GM21390 (cell line): Measurements from ENCODE around the gene EDEM1.
"Not testable (repeated sequence)": the region's sequence is repeated elsewhere in the genome, so short reads cannot be mapped to it uniquely, and the experiment has no call there.

ENCODE experiments used
- ATAC-seq: cut with Tn5 transposase; IDR thresholded peaks from one replicate; pipeline ENCODE4 v1.9.1; 2021; ENCODE audit not compliant: unreplicated experiment

Gene EDEM1

DNA sequence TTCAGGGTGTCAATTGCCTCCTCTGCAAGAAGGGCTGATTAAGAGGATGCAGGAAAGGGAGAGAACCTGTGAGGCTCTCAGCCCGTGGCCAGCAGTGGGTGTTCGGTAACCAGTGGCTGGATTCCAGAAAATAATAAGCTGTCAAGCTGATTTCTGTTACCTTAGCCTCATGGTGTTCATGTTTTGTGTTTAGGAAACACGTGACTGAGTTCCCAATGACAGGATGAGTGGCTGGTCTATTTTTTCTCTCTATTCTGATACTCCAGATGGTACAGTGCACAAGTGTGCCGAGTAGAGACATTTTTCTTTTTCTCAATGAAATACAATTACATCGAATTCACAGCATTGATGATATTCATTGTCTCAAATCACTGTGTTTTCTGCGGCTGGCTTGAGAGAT is 43.6 kb downstream of the EDEM1 start:
- ATAC-seq = no peak

DNA sequence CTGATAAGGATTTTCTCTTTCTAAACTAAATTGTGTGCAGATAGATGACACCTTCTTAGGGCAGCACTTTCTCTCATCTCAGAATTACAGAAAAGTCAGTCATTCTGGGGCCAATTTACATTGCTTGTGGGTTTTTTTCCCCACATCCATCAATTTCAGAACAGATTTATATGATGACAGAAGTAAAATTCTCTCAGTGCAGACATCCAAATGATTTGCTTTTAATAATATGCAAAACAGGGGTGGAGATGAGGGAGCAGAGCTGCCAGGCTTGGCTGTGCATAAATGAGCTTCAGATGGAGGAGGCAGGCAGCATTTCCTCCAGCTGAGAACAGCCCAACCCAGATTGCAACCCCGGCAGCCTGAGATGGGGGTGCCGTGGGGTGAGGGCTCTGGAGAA is 44.0 kb downstream of the EDEM1 start:
- ATAC-seq = no peak

DNA sequence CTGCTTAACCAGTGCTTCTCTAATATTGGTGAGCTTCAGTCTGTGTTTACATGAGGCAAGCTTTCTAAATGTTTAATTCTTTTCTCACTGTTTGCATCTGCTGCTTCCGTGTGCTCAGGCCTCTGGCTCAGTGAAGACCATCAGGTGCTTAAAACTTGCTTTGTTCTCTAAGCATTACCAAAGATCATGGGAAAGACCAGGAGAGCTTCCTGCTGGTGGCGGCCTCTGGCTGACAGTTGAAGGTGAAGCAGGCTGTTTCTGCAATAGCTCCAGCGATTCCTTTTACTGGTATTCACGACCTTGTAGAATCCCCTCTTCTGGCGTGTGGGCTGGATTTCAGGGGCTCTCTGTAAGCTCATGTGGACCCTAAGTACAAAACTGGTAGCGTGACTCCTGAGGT is 45.1 kb downstream of the EDEM1 start:
- no peak for ATAC-seq

DNA sequence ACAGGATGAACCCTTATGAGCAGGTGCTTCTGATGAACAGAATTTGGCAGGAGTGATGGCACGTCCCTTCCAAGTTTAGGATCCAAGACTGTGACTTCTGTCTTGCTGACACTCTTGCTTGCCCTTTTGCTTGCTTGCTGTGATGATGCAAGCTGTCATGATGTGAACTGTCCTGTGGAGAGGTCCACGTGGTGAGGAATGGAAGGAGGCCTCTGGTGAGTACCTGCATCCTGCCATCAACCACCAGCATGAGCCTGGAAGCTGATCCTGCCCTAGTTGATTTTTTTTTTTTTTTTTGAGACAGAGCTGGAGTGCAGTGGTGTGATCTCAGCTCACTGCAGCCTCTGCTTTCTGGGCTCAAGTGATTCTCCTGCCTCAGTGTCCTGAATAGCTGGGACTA is 45.5 kb downstream of the EDEM1 start:
- ATAC-seq = no peak

DNA sequence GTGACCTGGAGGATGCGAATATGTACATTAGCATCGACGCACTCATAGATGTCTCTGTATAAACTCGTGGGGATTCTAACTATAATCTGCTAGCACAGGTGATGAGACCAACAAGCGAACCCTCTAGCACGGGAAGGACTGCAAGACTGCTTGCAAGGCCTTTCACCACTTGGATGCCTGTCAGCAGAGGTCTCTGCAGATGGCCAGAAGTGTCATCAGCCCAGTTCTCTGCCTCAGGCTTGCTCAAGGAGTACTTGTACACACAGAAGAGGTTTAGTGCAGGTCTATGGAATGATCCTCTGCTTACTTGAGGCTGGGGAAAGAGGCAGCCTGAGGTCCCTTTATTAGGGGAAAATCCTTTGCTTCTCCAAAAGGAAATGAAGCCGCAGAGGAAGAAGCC is 48.1 kb downstream of the EDEM1 start:
- no peak for ATAC-seq

DNA sequence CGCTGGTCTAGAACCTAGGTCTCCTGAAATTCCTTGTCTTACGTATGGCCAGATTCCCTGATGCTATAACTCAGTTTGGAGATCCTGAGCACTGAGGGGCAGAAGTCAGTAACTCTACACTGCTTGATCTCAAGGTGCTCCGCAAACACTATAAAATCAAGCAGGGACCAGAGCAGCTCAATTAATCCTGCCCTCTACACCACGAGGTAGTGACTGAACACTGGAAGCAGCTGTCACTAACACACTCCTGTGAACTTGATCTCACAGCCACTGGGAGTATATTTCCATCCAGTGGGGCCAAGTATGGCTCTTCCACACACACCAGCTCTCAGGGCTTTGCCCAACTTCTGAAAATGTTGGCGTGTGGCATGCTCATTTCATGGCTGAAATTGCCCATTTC is 51.0 kb downstream of the EDEM1 start:
- no peak for ATAC-seq

DNA sequence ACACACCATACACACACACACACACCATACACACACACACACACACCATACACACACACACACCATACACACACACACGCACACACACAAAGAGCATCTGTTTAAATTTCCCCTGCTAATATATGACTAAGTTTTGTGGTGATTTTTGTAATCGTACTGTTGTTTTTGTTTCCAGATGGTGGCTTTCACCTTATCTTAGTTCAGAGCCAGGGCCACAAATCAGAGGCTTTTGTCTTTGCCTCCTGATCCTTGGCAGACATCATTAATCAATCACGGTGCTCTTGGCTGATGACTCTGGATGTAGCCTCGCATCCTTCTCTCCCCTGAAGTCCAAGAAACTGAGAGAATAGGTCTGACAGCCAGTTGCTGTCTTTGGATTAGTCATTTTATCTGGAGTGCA is 52.1 kb downstream of the EDEM1 start:
- no peak for ATAC-seq

DNA sequence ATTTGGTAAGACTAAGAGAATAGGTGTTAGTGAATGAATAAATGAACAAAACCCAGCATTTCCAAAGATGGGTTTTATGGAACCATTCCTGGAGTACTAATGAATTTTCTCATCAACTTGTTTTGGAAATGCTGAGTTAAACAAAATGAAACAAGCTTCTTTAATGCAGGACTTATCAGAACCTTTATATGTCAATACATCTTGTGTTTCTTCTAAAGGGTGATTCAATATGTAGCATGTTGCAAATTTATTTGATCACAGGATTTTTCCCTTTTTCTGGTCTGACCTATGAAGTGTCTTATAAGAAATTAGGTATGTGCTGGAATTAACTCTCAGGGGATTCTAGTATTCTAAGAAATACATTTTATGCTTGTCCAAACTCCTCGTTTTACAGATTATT is 53.2 kb downstream of the EDEM1 start:
- no peak for ATAC-seq

DNA sequence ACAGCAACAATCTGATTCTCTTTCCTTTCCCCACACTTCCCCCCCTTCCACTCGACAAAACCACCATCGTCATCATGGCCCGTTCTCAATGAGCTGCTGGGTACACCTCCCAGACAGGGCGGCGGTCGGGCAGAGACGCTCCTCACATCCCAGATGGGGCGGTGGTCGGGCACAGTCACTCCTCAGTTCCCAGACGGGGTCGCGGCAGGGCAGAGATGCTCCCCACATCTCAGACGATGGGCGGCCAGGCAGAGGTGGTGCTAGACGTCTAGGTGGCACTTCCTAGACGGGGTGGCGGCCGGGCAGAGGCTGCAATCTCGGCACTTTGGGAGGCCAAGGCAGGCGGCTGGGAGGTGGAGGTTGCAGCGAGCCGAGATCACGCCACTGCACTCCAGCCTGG is 55.3 kb downstream of the EDEM1 start:
- not testable (repeated sequence) for ATAC-seq

DNA sequence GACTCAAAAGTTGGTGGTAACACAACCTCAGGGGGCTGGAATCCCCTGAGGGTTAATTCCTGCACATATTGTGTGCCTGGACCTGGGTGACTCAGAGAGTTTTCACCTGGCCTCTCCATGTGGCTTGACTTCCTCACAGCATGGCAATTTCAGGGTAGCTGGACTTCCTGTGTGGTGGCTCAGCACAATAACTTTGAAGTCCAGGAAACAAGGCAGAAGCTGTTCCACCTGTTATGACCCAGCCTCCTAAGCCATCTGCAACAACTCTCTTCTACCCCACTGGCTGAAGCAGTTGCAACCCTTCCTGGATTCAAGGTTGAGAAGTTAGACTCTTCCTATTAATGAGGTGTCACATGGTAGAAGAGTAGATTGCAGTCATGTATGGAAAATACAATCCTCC is 58.4 kb downstream of the EDEM1 start:
- no peak for ATAC-seq

DNA sequence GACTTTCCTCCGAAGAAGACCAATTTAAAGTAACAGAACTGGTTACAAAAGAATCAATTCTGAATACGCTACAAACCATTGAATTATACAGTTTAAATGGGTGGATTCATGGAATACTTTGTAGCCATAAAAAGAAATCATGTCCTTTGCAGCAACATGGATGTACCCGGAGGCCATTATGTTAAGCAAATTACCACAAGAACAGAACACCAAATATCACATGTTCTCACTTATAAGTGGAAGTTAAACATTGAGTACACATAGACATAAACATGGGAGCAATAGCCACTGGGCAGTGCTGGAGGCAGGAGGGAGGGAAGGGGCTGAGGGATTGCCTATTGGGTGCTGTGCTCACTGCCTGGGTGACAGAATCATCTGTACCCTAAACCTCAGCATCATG is 61.3 kb downstream of the EDEM1 start:
- ATAC-seq = no peak

DNA sequence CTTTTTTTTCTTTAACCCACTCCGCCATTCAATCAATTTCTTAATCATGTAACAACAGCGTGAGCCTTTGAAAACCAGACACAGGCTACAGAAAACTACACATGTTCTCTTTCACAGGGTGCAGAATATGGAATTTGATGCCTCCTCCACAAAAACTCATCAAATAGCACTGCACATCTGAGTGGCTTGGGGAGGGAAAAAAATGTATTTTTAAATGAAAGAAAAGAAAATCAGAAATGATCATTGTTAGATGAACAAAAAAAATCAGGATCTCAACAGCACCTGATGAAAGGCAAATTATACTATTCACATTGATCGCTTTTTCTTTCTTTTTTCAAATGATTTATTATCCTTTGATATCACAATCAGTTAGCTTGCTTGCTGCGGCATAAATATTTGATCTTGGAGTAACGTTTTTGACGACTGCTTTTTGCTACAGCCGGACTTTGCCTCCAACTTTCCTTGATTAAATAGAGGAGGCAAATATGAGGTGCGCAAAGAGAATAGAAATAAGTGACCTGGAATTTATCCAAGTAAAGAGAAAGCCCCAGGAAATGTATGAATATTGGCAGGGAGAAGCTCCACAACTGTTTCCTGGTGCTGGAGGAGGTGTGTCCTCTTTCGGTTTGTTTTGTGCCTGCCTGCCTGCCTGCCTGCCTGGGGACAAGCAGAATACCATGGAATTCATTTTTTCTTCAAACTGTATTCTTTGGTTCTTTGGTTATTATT is 63.1 kb downstream of the EDEM1 start:
- no peak for ATAC-seq

DNA sequence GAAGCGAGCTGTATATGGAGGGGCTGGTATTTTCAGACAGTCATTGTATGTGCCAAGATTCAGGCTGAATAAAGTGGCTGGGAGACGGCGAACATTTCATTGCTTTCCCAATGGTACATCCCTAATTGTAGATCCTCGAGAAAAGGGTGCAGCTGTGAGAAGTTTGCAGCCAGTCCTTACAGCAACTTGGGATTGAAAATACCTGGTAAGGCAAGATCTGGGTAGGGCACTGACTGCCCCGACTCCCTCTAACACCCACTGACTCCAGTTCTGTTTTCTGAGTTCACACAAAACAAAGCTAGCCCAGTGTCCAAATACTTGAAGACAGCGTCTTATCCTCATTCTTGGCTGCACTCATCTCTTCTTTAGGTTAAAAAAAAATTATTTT is 63.7 kb downstream of the EDEM1 start:
- ATAC-seq = no peak

DNA sequence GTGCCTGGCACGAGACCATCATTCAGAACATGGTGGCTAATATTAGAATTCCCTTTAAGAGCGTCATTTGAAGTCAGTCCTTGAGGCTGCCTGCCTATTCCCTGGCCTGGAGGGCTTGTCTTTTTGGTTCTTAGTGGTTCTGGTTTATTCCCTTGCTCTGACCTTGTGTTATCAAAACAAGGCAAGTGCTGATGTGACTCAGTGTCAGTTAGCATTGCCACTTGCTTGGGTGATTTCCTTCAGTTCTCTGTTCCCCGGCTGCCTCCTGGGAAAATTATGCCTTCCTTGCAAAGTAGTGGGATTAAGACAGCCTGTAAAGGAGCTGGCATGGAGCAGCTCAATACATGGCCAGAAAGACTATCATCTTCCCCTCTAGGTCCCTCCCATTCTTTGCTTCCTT is 64.6 kb downstream of the EDEM1 start:
- ATAC-seq = no peak

DNA sequence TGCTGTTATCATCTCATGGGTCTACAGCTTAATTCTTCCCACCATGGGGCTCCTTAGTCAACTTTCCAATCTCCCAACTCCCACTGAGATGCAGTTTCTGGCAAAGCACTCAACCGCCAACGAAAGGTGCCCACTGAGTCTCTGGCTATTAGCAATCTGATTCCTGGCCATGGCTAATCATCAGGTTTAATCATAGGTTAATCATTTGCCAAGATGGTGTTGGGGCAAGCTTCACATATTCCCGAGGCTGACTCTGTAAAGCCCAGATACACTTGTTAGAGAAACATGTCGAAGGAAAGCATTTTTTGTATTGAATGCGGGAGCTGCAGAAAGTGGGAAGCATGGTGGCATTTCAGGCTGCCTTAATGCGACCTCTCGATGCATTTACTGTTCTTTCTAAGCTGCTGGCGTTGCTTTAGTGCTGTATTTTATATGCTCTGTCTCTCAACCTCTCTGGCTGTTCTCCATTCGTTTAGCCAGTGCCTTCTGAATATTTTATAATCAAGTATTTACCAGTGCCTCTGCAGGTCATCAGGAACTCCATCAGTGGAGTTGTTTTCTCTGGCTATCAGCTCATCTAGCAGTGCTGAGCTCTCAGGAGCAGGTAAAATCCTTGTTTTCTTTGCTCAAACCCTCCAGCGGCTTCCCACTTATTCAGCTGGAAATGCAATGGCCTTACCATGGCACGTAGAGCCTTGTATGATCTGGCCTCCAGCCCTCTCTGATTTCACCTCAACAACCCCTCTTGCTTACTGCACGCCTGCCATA is 67.0 kb downstream of the EDEM1 start:
- ATAC-seq = no peak

DNA sequence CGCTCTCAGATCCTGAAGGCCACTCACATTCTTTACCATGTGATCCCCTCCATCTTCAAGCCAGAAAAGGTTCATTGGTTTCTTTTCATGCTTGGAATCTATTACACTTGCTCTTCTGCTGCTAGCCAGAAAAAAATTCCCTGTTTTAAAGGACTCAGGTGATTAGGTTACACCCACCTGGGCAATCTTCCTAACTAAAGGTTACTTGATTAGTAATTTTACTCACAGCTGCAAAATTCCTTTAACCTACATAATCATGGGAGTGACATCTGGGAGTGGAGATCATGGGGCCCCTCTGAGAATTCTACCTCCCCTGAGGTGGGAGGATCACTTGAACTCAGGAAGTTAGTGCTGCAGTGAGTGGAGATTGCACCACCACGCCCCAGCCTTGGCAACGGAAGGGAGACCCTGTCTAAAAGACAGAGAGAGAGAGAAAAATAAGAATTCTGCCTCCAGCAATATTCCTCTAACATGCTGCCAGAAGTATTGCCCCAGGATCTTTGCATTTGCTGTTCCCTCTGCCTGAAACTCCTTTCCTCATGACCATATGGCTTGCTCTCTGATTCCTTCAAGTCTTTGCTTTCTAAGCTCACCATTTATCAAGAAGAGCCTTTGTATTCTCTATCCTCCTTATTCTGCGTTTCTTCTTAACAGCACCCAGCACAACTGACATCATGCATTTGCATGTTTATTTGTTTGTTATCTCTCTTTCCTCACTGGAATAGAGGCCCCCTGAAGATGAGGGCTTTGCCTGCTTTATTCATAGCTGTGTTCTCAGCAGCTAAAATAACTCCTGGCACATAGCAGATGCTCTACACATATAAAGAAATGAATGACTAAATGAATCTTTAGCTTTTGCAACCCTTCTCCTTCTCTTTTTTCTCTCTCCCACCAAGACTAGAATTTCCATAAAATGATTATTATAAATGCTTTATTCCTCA is 68.2 kb downstream of the EDEM1 start:
- ATAC-seq = no peak

DNA sequence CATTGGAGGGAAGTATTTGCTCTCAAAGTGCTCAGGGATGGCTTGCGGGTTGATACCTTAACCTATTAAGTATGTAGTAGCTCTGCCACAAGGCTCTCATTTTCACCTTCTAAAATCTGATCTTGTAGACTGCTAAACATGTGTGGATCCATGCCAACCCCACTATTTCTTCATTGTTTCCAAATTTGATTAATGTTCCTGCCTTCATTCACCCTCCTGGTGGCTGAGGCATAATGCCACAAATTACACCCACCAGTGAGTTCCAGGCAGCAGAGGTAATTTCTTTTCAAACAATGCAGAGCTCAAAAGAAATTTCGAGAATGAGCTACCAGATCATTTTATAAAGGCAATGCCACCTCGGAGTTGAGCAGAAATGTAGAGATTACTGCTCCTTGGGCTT is 71.0 kb downstream of the EDEM1 start:
- no peak for ATAC-seq

DNA sequence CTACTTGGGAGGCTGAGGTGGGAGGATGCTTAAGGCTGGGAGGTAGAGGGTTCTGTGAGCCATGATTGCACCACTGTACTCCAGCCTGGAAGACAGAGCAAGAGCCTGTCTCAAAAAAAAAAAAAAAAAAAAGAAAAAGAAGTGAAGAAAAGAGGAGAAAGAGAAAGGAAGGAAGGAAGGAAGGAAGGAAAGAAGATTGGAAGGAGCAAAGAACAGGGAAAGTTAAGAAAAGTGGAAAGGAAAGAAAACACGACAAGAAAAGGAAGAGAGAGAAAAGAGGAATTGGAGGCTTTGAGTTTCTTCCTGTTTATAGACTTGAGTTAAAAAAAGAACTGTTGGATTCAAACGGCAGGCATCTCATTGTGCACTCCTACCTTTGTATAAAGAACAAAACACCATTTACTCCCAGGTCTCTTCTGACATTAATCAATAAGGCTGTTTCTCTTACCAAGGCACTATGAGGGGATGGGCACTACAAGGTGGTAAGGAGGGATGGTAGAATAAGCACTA is 73.5 kb downstream of the EDEM1 start:
- ATAC-seq = no peak

DNA sequence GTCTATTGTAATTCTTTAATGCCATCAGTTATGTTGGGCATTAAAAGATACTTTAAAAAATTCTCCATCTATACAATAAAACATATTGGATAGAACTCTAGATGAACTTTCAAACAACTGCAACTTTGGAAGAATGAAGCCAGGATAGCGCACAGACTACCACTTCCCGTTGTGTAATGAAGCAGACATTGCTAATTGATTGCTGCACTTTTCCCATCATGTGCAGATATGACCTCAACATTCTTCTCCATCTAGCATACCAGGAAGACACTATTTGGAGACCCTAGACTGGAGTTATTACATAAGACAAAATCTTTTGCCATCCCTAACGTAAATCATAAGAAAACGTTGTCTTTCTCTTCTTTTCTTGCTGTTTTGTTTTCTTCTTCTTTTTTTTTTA is 75.0 kb downstream of the EDEM1 start:
- ATAC-seq = no peak

DNA sequence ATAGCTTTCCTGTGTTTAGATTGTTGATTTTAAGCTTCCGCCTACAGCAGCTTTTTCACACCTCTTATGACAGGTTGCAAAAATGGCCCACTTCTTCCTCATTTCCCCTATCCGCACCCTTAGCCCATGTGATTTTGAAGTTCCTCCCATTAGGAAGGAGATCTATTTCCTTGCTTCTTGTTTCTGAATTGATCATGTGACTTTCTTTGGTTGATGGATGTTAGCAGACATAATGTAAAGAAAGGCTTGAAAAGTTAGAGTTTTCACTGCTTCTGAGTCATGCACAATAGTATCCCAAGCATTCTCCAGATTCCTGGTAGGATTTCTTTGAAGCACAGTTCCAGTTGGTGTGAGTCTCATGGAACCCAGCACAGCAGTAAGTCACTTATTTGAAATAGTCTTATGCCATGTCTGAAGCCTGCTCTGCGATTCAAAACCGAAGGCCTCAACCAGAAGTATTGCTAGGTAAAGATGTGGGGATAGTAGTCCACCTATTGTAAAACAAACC is 76.6 kb downstream of the EDEM1 start:
- ATAC-seq = no peak
